NCI-H446 treated with DMSO at 0.1 percent for 48 hours (cell line): ENCODE data around the gene APLF.

Experiments
- DNase-seq: peaks from one replicate; lab custom pipeline; 2025; lab: John Stamatoyannopoulos, UW

Gene APLF

GRCh38 chr2:68467077-68467960 lies at the start of gene APLF, which contains the start of gene FBXO48:
Gene APLF, plus strand, starts transcription at chr2:68467585. Its CDS starts 147 bp downstream, at chr2:68467732.
Gene FBXO48, minus strand, starts transcription at chr2:68467294. Its CDS starts 2,149 bp downstream, at chr2:68465145.
- DNase-seq: peak; percentile 94

GRCh38 chr2:68417926-68418325 lies 49.5 kb upstream of the APLF start:
- DNase-seq: no peak

- no peak for DNase-seq
Observed at GRCh38 chr2:68418419-68418818, 49.0 kb upstream of the APLF start.

GRCh38 chr2:68418855-68419254 lies 48.5 kb upstream of the APLF start:
- DNase-seq: no peak

GRCh38 chr2:68420254-68420910 lies 47.0 kb upstream of the APLF start:
- DNase-seq: no peak

- DNase-seq: no peak
Observed at GRCh38 chr2:68423966-68424650, 43.3 kb upstream of the APLF start.

GRCh38 chr2:68425503-68425902 lies 41.9 kb upstream of the APLF start:
- no peak for DNase-seq

- DNase-seq: no peak
Observed at GRCh38 chr2:68426446-68426845, 40.9 kb upstream of the APLF start.

GRCh38 chr2:68426848-68427579 lies 40.4 kb upstream of the APLF start:
- no peak for DNase-seq

- DNase-seq: no peak
Observed at GRCh38 chr2:68428126-68428525, 39.3 kb upstream of the APLF start.

- DNase-seq: no peak
Observed at GRCh38 chr2:68428746-68429145, 38.6 kb upstream of the APLF start.

- no peak for DNase-seq
Observed at GRCh38 chr2:68429311-68429826, 38.0 kb upstream of the APLF start.

GRCh38 chr2:68431316-68431972 lies 35.9 kb upstream of the APLF start:
- no peak for DNase-seq

- no peak for DNase-seq
Observed at GRCh38 chr2:68432696-68433658, 34.4 kb upstream of the APLF start.

- DNase-seq: no peak
Observed at GRCh38 chr2:68434981-68435380, 32.4 kb upstream of the APLF start.

GRCh38 chr2:68435615-68436014 lies 31.8 kb upstream of the APLF start:
- no peak for DNase-seq

GRCh38 chr2:68436270-68436669 lies 31.1 kb upstream of the APLF start:
- no peak for DNase-seq

- no peak for DNase-seq
Observed at GRCh38 chr2:68438455-68439303, 28.7 kb upstream of the APLF start.
